ENCODE measurements around the gene LAG3. TPM values are rescaled to one million over a fixed set of nuclear protein-coding genes. Genes with fewer than 3 reads are reported as not detected.

LAG3 gene
- total and polyA plus RNA-seq, 10 of the 15 experiments (the other 5 are each of a cell fraction or from before 2014, with no cell fraction given) = 0.52 to 4.2 (median 1.0) TPM; not detected in 1

DNA sequence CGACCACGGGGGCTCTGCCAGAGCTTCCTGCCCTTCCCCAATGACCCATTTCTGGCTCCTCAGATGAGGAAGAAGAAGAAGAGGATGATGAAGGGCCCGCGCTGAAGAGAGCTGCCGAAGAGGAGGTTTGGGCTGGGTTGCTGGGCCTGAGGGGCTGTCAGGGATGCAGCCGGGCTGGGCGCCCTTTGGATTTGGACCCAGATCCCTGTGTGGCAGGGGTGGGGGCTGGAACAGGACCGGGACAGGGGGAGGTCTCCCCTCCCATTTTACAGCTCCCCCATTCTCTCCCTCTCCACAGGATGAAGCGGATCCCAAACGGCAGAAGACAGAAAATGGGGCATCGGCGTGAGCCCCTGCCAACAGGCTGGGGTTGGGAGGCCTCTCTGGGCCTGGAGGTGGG is 2.2 kb upstream of the LAG3 start:
- FAIRE-seq = no peak

More for the DNA sequence above, 2.2 kb upstream of the LAG3 start:
- Histone ChIP-seq H3K79me2 (ENCODE audit: control insufficient read depth, insufficient read depth, low read length) (peaks cover 16% of the 10 kb centered on the region), H3K9ac (ENCODE audit: control insufficient read depth, insufficient read depth, low read length) (no peak overlapping the region), H3K4me3 (no peak overlapping the region), H4K20me1 (ENCODE audit: control insufficient read depth, insufficient read depth) (no peaks in the 10 kb centered on the region), H2AFZ (ENCODE audit: control insufficient read depth, low read depth, low read length) (no peak overlapping the region), H3K36me3 (ENCODE audit: control insufficient read depth in 2 of 2, insufficient read depth in 2 of 2, low read length in 1 of 2) (no peaks in the 10 kb centered on the region), H3K27me3 (replicated peaks in 1 of 2; ENCODE audit: control insufficient read depth in 2 of 2, insufficient read depth in 2 of 2, low read length in 1 of 2) (no peaks in the 10 kb centered on the region), H3K4me1 (ENCODE audit: control insufficient read depth, insufficient read depth, low read length) (peaks cover 44% of the 10 kb centered on the region), H3K4me2 (ENCODE audit: control insufficient read depth, insufficient read depth) (no peak overlapping the region), H3K9me3 (replicated peaks; ENCODE audit: control insufficient read depth, insufficient read depth, low read length) (no peaks in the 10 kb centered on the region), H3K27ac (ENCODE audit: control insufficient read depth, insufficient read depth) (no peak overlapping the region)
- CTCF ChIA-PET = interaction anchor here (1.0 to 12.7 kb wide), 3 partner anchors 13 to 15 kb away, joined by 3 to 221 read pairs (median 3); partner anchors contain the start of gene MLF2
- ATAC-seq (no peak), DNase-seq (ENCODE audit: low read depth, low spot score) (no peak)
- in situ Hi-C loops (cut with MboI) (no loop called here), intact Hi-C loops (cut with micrococcal nuclease; ENCODE audit: unreplicated experiment) (no loop called here)
- SMC1A ChIA-PET (ENCODE audit: uncharacterized antibody, unreplicated experiment) = interaction anchor here (0.6 kb wide), 1 partner anchor 11 kb away, joined by 3 read pairs; no protein-coding TSS in a partner anchor
- TF ChIP-seq POU2F2 (IDR thresholded peaks at IDR 0.05; ENCODE audit: borderline replicate concordance, low read depth, low read length) (no peak), CHD4 (IDR thresholded peaks at IDR 0.05) (no peak), MEF2A (IDR thresholded peaks at IDR 0.05; ENCODE audit: insufficient read depth, low read depth, low read length) (no peak)
- TF ChIP-seq, protein P1, sequence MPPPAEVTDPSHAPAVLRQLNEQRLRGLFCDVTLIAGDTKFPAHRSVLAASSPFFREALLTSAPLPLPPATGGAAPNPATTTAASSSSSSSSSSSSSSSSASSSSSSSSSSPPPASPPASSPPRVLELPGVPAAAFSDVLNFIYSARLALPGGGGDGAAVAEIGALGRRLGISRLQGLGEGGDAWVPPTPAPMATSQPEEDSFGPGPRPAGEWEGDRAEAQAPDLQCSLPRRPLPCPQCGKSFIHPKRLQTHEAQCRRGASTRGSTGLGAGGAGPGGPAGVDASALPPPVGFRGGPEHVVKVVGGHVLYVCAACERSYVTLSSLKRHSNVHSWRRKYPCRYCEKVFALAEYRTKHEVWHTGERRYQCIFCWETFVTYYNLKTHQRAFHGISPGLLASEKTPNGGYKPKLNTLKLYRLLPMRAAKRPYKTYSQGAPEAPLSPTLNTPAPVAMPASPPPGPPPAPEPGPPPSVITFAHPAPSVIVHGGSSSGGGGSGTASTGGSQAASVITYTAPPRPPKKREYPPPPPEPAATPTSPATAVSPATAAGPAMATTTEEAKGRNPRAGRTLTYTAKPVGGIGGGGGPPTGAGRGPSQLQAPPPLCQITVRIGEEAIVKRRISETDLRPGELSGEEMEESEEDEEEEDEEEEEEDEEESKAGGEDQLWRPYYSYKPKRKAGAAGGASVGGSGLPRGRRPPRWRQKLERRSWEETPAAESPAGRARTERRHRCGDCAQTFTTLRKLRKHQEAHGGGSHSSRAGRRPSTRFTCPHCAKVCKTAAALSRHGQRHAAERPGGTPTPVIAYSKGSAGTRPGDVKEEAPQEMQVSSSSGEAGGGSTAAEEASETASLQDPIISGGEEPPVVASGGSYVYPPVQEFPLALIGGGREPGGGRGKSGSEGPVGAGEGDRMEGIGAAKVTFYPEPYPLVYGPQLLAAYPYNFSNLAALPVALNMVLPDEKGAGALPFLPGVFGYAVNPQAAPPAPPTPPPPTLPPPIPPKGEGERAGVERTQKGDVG (CRISPR knock-in tag; IDR thresholded peaks at IDR 0.05) = no peak
- TF ChIP-seq, protein P2, sequence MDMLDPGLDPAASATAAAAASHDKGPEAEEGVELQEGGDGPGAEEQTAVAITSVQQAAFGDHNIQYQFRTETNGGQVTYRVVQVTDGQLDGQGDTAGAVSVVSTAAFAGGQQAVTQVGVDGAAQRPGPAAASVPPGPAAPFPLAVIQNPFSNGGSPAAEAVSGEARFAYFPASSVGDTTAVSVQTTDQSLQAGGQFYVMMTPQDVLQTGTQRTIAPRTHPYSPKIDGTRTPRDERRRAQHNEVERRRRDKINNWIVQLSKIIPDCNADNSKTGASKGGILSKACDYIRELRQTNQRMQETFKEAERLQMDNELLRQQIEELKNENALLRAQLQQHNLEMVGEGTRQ (IDR thresholded peaks at IDR 0.05; ENCODE audit: borderline replicate concordance, low read depth, low read length) = no peak
- TSS peak; percentile 95 for BruUV-seq (replicated peaks)
- 65% methylated on average over 10 of the region's 12 CpGs for WGBS (ENCODE audit: insufficient coverage, insufficient replicate concordance, low lambda C conversion rate, missing lambda C conversion rate)
- RAD21 ChIA-PET (ENCODE audit: unreplicated experiment) = interaction anchor here (0.5 to 3.3 kb wide), 2 partner anchors 17 to 153 kb away, joined by 3 to 18 read pairs; partner anchors contain the start of gene MLF2
- POLR2A ChIA-PET = interaction anchor here (1.5 kb wide), 1 partner anchor 17 kb away, joined by 4 read pairs; the partner anchor contains the start of gene MLF2

All from GM12878 (cell line).